Lower lobe of right lung (tissue), 2 donors: ENCODE measurements around the gene IFNE. TPM values are rescaled to one million over a fixed set of nuclear protein-coding genes. Genes with fewer than 3 reads are reported as not detected.

ENCODE experiments used
- ATAC-seq, 2 donors: fragments of 200-7000 bp; cut with Tn5 transposase; one replicate each; pipeline ENCODE4 v1.9.1; 2020 to 2022; ENCODE audit warnings: mild to moderate bottlenecking in 2 of 2, moderate library complexity in 2 of 2
- DNase-seq: peaks from one replicate; pipeline ENCODE4 v3.0.0-alpha.2; 2020
- H3K27ac ChIP-seq: fragments of 200-600 bp; one replicate; pipeline ENCODE4 v1.8.0; 2022
- H3K27me3 ChIP-seq: fragments of 200-600 bp; one replicate; pipeline ENCODE4 v1.8.0; 2022; ENCODE audit warnings: low read depth
- H3K36me3 ChIP-seq: fragments of 200-600 bp; one replicate; pipeline ENCODE4 v1.8.0; 2022; ENCODE audit warnings: mild to moderate bottlenecking
- H3K4me1 ChIP-seq: fragments of 200-600 bp; one replicate; pipeline ENCODE4 v1.8.0; 2022
- H3K4me3 ChIP-seq: fragments of 200-600 bp; one replicate; pipeline ENCODE4 v1.8.0; 2022; ENCODE audit warnings: mild to moderate bottlenecking
- H3K9me3 ChIP-seq: fragments of 200-600 bp; one replicate; pipeline ENCODE4 v1.8.0; 2022
- CTCF ChIP-seq: fragments of 200-600 bp; IDR thresholded peaks from one replicate; pipeline ENCODE4 v1.8.0; 2022; ENCODE audit warnings: antibody characterized with exemption, mild to moderate bottlenecking
- intact Hi-C: fragments of 100-400 bp; cut with DNase I; formaldehyde crosslinking; loops from one replicate; pipeline ENCODE4 v1.11.0; 2022
- long read RNA-seq: library from polyadenylated mRNA; unstranded; transcript quantifications from one replicate; pipeline ENCODE4 v2.0.0, GENCODE V29; 2021
- total RNA-seq: library from RNA; stranded (reverse); fragmentation: NEBNext Ultra II Directional; extraction: Animal tissue kit (Norgen Biotek cat#: 25700); gene quantifications from one replicate; pipeline ENCODE4 v1.2.1, GENCODE V29; 2021
- donor health status: DM: no; HTN: yes; CAD: no; lungs with severe emphysema.

Gene IFNE, protein sequence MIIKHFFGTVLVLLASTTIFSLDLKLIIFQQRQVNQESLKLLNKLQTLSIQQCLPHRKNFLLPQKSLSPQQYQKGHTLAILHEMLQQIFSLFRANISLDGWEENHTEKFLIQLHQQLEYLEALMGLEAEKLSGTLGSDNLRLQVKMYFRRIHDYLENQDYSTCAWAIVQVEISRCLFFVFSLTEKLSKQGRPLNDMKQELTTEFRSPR
- not detected for total RNA-seq
- long read RNA-seq, result 0 reads

DNA sequence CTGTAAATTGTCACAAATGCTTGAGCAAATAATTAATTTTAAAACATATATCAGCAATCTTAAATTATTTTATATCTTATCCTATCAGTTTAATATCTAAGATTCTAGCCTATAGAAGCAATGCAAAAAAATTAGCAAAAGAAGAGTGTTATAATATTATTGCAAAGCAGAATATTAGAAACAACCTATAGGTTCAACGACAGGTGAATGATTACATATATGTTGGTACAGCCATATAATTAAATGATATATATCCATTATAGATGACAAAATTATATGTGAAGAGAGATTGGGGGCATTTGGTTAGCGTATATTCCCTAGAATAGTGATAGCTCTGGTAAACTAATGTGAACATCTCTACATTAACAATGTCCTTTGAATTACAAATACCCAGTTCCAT, at the start of gene IFNE:
TSS of gene IFNE (minus strand) at position 101 of the 400 bp plus-strand sequence. CDS start 619 bp downstream, outside the sequence.
- no peak within 1 kb of the TSS for H3K27ac ChIP-seq
- TF ChIP-seq CTCF, result no peak
- DNase-seq, result no peak
- H3K27me3 ChIP-seq, result no peaks in the 10 kb centered on the region
- no peaks in the 10 kb centered on the region for H3K36me3 ChIP-seq
- H3K4me1 ChIP-seq, result no peaks in the 10 kb centered on the region
- no peak for ATAC-seq
- intact Hi-C loops, result no loop called here
- H3K9me3 ChIP-seq, result no peaks in the 10 kb centered on the region
- no peak within 1 kb of the TSS for H3K4me3 ChIP-seq

DNA sequence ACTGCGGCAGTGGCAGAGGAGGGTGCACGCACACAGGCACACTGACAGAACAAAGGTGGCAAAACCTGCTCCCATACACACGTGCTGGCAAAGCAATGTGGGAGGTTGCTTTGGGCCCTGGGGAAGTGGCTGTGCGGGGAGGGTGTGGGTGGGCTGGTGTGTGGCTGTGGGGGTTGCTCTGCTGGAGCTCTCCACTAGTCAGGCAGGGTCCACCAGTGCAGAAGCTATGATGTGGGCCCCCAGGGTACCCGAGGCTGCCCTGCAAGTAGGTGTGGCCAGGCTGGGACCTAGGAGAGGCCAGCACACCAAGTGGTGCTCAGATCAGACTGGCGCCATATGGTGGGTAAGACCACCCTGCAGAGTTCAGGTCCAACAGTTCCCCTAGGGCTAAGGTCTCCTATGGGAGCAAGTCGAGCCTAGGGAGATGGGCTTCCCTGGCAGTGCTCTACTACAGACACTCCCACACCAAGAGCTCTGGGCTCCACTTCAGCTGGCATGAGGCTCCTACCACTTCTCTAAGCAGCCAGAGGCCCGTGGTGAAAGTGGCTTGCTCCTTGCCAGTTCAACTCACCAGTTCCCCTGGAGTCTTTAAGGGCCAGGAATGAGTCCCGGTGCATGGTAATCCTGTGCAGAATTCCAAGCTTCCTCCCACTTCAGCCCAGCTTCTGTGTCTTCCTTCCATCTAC, 46.2 kb upstream of the IFNE start:
- no peaks in the 10 kb centered on the region for H3K36me3 ChIP-seq
- ATAC-seq (peak in 1 of 2 donors; percentile 17), DNase-seq (no peak)
- TF ChIP-seq CTCF, result no peak
- intact Hi-C loops, result no loop called here
- no peaks in the 10 kb centered on the region for H3K9me3 ChIP-seq
- H3K4me1 ChIP-seq, result no peaks in the 10 kb centered on the region
- H3K27ac ChIP-seq, result no peak overlapping the region
- H3K27me3 ChIP-seq, result no peaks in the 10 kb centered on the region
- H3K4me3 ChIP-seq, result no peak overlapping the region

DNA sequence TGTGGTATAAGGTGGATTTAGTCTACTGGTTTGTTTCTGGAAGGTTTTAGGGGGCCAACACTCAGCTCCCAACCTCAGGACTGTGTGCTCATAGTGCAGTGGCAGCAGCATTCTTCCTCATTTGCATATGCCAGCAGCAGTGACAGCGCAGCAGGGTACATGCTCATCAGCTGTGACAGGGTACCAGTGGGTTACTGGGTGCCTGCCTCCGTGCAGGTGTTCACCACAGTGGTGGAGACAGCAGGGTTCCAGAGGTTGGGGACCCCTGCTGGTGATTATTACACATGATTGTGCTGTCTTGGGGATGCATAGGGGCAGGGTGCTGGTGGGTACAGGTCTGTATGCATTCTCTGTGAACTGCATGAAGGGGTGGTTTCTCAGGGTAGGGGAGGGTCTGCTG, 45.5 kb upstream of the IFNE start:
- intact Hi-C loops, result no loop called here
- ATAC-seq (peak in 1 of 2 donors; percentile 25), DNase-seq (no peak)
- Histone ChIP-seq H3K27ac (no peak overlapping the region), H3K27me3 (no peaks in the 10 kb centered on the region), H3K4me3 (no peak overlapping the region), H3K36me3 (no peaks in the 10 kb centered on the region), H3K4me1 (no peaks in the 10 kb centered on the region), H3K9me3 (no peaks in the 10 kb centered on the region)
- no peak for TF ChIP-seq CTCF

DNA sequence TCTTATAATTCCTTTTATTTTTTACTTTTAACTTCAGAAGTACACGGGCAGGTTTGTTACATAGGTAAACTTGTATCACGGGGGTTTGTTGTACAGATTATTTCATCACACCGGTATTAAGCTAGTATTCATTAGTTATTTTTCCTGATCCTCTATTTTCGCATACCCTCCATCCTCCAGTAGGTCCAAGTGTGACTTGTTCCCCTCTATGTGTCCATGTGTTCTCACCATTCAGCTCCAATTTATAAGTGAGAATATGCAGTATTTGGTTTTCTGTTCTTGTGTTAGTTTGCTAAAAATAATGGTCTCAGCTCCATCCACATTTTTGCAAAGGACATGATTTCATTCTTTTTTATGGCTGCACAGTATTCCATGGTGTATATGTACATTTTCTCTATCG, 43.1 kb upstream of the IFNE start:
- H3K27me3 ChIP-seq, result no peaks in the 10 kb centered on the region
- ATAC-seq (no peak), DNase-seq (no peak)
- no peaks in the 10 kb centered on the region for H3K36me3 ChIP-seq
- intact Hi-C loops, result no loop called here
- no peak overlapping the region for H3K4me3 ChIP-seq
- H3K9me3 ChIP-seq, result no peaks in the 10 kb centered on the region
- no peaks in the 10 kb centered on the region for H3K4me1 ChIP-seq
- no peak overlapping the region for H3K27ac ChIP-seq
- no peak for TF ChIP-seq CTCF

GRCh38 chr9:21524099-21524830, 42.2 kb upstream of the IFNE start:
- DNase-seq, result no peak

More at GRCh38 chr9:21524099-21524830, 42.2 kb upstream of the IFNE start:
- Histone ChIP-seq H3K4me1 (no peaks in the 10 kb centered on the region), H3K27ac (no peak overlapping the region), H3K27me3 (no peaks in the 10 kb centered on the region), H3K36me3 (no peaks in the 10 kb centered on the region), H3K4me3 (no peak overlapping the region), H3K9me3 (no peaks in the 10 kb centered on the region)
- ATAC-seq, result no peak
- no peak for TF ChIP-seq CTCF
- intact Hi-C loops, result no loop called here
